ENCODE measurements around the gene PSMB2.

DNA sequence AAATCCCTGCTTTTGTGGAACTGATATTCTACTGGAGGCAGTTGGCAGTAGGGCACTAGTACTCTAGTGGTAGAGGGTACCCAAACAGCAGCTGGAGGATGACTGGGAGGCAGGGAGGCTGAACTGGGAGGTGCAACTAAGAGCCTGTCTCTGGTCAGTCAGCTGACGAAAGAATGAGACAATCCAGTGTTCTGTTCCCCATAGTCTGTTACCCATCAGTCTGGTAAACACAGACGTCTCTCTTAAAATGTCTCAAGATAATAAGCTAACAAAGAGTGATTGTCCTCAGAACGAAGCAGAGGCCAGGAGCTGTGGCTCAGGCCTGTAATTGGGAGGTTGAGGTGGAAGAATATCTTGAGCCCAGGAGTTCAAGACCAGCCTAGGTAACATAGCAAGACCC is 37.9 kb downstream of the PSMB2 start:
- TF ChIP-seq EZH2 (IDR thresholded peaks at IDR 0.05; ENCODE audit: insufficient read depth, poor library complexity, severe bottlenecking): no peak
- no peak for TF ChIP-seq EZH2phosphoT487 (IDR thresholded peaks at IDR 0.05; ENCODE audit: insufficient read depth, low read depth)

Measured in GM23248 (cell line).